ENCODE measurements around the gene ZNF628.

The ZNF628 gene

GRCh38 chr19:55447421-55448174 lies 28.8 kb upstream of the ZNF628 start:
- POLR2A ChIA-PET = interaction anchor here (1.0 kb wide), 1 partner anchor 14 kb away, joined by 4 read pairs; no protein-coding TSS in a partner anchor
- peak; percentile 68; the same call in 1 of the 2 replicates for TF ChIP-seq ZBTB10 (tag by site-specific recombination; IDR thresholded peaks at IDR 0.05)
- no peak for TF ChIP-seq ZNF560 (tag by site-specific recombination; IDR thresholded peaks at IDR 0.05; ENCODE audit: borderline replicate concordance)
- TF ChIP-seq ZNF146 (tag by site-specific recombination; IDR thresholded peaks at IDR 0.05) = no peak
- TF ChIP-seq ZNF24 (tag by site-specific recombination; IDR thresholded peaks at IDR 0.05) = no peak
- no peak for TF ChIP-seq ZNF18 (tag by site-specific recombination; IDR thresholded peaks at IDR 0.05)
- peak; percentile 91 for TF ChIP-seq IKZF3 (tag by site-specific recombination; IDR thresholded peaks at IDR 0.05)
- TF ChIP-seq ZFP37 (tag by site-specific recombination; IDR thresholded peaks at IDR 0.05) = 0 out of 2 replicates have a peak, but pooled peaks have one; percentile 26
- TF ChIP-seq ZNF792 (tag by site-specific recombination; IDR thresholded peaks at IDR 0.05) = 0 out of 2 replicates have a peak, but pooled peaks have one; percentile 29
- peak; percentile 65 for TF ChIP-seq ZBTB8A (tag by site-specific recombination; IDR thresholded peaks at IDR 0.05)
- peak; percentile 57 for TF ChIP-seq ZNF600 (tag by site-specific recombination; IDR thresholded peaks at IDR 0.05)
- no peak for TF ChIP-seq ZFP41 (tag by site-specific recombination; IDR thresholded peaks at IDR 0.05; ENCODE audit: borderline replicate concordance)
- TF ChIP-seq, protein P1, sequence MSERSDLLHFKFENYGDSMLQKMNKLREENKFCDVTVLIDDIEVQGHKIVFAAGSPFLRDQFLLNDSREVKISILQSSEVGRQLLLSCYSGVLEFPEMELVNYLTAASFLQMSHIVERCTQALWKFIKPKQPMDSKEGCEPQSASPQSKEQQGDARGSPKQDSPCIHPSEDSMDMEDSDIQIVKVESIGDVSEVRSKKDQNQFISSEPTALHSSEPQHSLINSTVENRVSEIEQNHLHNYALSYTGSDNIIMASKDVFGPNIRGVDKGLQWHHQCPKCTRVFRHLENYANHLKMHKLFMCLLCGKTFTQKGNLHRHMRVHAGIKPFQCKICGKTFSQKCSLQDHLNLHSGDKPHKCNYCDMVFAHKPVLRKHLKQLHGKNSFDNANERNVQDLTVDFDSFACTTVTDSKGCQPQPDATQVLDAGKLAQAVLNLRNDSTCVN (tag by site-specific recombination; optimal IDR thresholded peaks at IDR 0.05) = peak; percentile 19
- peak; percentile 76; the same call in 1 of the 2 replicates for TF ChIP-seq ZNF280D (tag by site-specific recombination; IDR thresholded peaks at IDR 0.05)
- peak; percentile 41; the same call in 1 of the 2 replicates for TF ChIP-seq ZNF660 (tag by site-specific recombination; IDR thresholded peaks at IDR 0.05)
- peak; percentile 57; the same call in 1 of the 2 replicates for TF ChIP-seq ZNF398 (tag by site-specific recombination; IDR thresholded peaks at IDR 0.05)
- TF ChIP-seq, protein P2, sequence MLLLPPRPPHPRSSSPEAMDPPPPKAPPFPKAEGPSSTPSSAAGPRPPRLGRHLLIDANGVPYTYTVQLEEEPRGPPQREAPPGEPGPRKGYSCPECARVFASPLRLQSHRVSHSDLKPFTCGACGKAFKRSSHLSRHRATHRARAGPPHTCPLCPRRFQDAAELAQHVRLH (tag by site-specific recombination; IDR thresholded peaks at IDR 0.05) = peak; percentile 34; the same call in 1 of the 2 replicates
- no peak for TF ChIP-seq ZBTB48 (tag by site-specific recombination; IDR thresholded peaks at IDR 0.05)
- no peak for TF ChIP-seq YY1 (tag by site-specific recombination; IDR thresholded peaks at IDR 0.05)
- TF ChIP-seq, protein P3, sequence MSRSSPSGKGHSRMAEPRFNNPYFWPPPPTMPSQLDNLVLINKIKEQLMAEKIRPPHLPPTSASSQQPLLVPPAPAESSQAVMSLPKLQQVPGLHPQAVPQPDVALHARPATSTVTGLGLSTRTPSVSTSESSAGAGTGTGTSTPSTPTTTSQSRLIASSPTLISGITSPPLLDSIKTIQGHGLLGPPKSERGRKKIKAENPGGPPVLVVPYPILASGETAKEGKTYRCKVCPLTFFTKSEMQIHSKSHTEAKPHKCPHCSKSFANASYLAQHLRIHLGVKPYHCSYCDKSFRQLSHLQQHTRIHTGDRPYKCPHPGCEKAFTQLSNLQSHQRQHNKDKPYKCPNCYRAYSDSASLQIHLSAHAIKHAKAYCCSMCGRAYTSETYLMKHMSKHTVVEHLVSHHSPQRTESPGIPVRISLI (tag by site-specific recombination; IDR thresholded peaks at IDR 0.05) = no peak
- no peak for TF ChIP-seq TRIM28 (IDR thresholded peaks at IDR 0.05; ENCODE audit: borderline replicate concordance, low read length)
- peak; percentile 23; the same call in 1 of the 2 replicates for TF ChIP-seq ZNF785 (tag by site-specific recombination; IDR thresholded peaks at IDR 0.05)
- TF ChIP-seq ZNF248 (tag by site-specific recombination; IDR thresholded peaks at IDR 0.05) = no peak
- TF ChIP-seq ZNF768 (tag by site-specific recombination; IDR thresholded peaks at IDR 0.05) = 0 out of 2 replicates have a peak, but pooled peaks have one; percentile 34
- 0 out of 2 replicates have a peak, but pooled peaks have one; percentile 13 for TF ChIP-seq ZXDB (tag by site-specific recombination; IDR thresholded peaks at IDR 0.05)
- 0 out of 2 replicates have a peak, but pooled peaks have one; percentile 33 for TF ChIP-seq ZNF629 (tag by site-specific recombination; IDR thresholded peaks at IDR 0.05)

More at GRCh38 chr19:55447421-55448174, 28.8 kb upstream of the ZNF628 start:
- CTCF ChIA-PET = interaction anchor here (0.5 to 1.2 kb wide), 2 partner anchors 28 to 307 kb away, joined by 3 read pairs; no protein-coding TSS in a partner anchor
- Histone ChIP-seq H3K27ac (ENCODE audit: extremely low read depth, low read depth, low read length) (no peak overlapping the region), H3K9me3 (ENCODE audit: control insufficient read depth, insufficient read depth, low read depth, low read length) (no peaks in the 10 kb centered on the region), H3K4me1 (ENCODE audit: control insufficient read depth, insufficient read depth, low read length) (no peaks in the 10 kb centered on the region), H3K36me3 (ENCODE audit: control insufficient read depth in 2 of 2, insufficient read depth in 1 of 2, low read length in 2 of 2) (no peaks in the 10 kb centered on the region), H3K4me3 (ENCODE audit: low read depth, low read length) (no peak overlapping the region)

All from HEK293 (cell line).